Activated CD4-positive, alpha-beta T cell treated with anti-CD3 and anti-CD28 coated beads, Interleukin-2, amount 10 ng/mL, durations not matched to agents 7 days and 5 days (primary cell): Measurements from ENCODE around the gene SV2A. TPM values are rescaled to one million over a fixed set of nuclear protein-coding genes. Genes with fewer than 3 reads are reported as not detected.

ENCODE experiments used
- CTCF ChIA-PET: fragments of 350-600 bp; sonication (Branson Sonifier 250); formaldehyde crosslinking; loops from one replicate; lab custom pipeline; 2021; ENCODE audit warnings: antibody characterized with exemption; lab: Charles Lee
- POLR2A ChIA-PET: fragments of 350-600 bp; sonication (Branson Sonifier 250); formaldehyde crosslinking; loops from one replicate; lab custom pipeline; 2021; ENCODE audit warnings: antibody characterized with exemption; lab: Charles Lee
- DNase-seq: peaks from one replicate; pipeline ENCODE4 v3.0.0-alpha.2; 2020
- H3K27ac Mint-ChIP-seq: one replicate; pipeline ENCODE4 v1.8.0; 2021; ENCODE audit warnings: mild to moderate bottlenecking, moderate library complexity, mixed read lengths
- H3K27me3 Mint-ChIP-seq: one replicate; pipeline ENCODE4 v1.8.0; 2021; ENCODE audit warnings: mixed read lengths
- H3K36me3 Mint-ChIP-seq: one replicate; pipeline ENCODE4 v1.8.0; 2021; ENCODE audit warnings: low read depth, mixed read lengths
- H3K4me1 Mint-ChIP-seq: one replicate; pipeline ENCODE4 v1.8.0; 2021; ENCODE audit warnings: mixed read lengths
- H3K4me3 Mint-ChIP-seq: one replicate; pipeline ENCODE4 v1.8.0; 2021; ENCODE audit warnings: mild to moderate bottlenecking, moderate library complexity, mixed read lengths
- H3K9me3 Mint-ChIP-seq: one replicate; pipeline ENCODE4 v1.8.0; 2021; ENCODE audit warnings: mixed read lengths
- total RNA-seq, 2 experiments: library from RNA; stranded (reverse); gene quantifications; one replicate each; pipeline ENCODE4 v1.2.3, GENCODE V29; 2021

The SV2A gene
- total RNA-seq, 2 experiments from 2014 or later: 7.5 to 7.7 TPM

GRCh38 chr1:149927056-149927562, 9.5 kb upstream of the SV2A start:
- Mint-ChIP-seq H3K36me3 (peaks cover 46% of the 10 kb centered on the region), H3K4me3 (peak overlapping the region; percentile 93), H3K9me3 (no peaks in the 10 kb centered on the region), H3K27me3 (no peaks in the 10 kb centered on the region), H3K27ac (peak overlapping the region; percentile 99), H3K4me1 (peaks cover 64% of the 10 kb centered on the region)
- POLR2A ChIA-PET: no interaction called here
- CTCF ChIA-PET: no interaction called here
- DNase-seq: no peak

DNA sequence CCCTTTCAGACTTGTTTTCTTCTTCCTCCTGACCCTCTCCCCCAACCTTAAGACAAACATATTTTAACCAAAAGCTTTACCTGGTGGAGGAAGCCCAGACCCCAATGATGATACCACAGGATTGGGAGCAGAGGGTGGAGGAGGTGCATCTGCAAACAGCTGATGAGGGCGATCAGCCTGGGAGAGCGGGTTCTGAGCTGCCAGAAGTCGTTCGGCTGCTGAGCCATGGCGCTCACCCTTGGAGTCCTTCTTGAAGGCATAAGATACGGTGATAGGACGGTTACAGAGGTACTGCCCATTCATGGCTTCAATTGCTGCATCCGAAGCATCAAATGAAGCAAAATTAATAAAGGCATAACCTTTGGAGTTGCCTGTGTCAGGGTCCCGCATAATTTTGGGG, 8.7 kb upstream of the SV2A start:
- Mint-ChIP-seq H3K36me3 (peaks cover 52% of the 10 kb centered on the region), H3K27ac (peak overlapping the region; percentile 56), H3K4me1 (peaks cover 57% of the 10 kb centered on the region), H3K9me3 (no peaks in the 10 kb centered on the region), H3K27me3 (no peaks in the 10 kb centered on the region), H3K4me3 (peak overlapping the region; percentile 93)
- CTCF ChIA-PET: no interaction called here
- POLR2A ChIA-PET: no interaction called here
- DNase-seq: no peak

DNA sequence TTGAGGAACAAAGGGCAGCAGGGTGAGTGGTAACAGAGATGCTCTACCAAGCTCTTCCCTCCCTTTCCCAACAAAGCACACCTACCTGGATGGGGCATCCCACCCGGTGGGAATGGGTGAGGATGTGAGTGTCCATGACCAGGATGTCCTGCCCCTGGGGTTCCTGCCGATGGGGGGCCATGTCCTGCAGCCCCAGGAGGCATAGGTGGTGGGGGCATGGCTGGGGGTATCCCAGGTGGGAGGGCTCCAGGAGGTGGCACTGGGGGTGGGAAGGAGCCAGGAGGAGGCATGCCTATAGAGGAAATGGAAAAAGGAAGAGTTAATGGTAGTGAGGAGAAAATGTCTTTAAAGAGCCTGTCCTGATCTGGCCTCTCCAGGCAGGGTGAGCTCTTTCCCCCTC, 8.1 kb upstream of the SV2A start:
- peak overlapping the region; percentile 56 for H3K27ac Mint-ChIP-seq
- CTCF ChIA-PET: interaction anchor here (1.1 kb wide), 2 partner anchors 8 to 9 kb away, joined by 4 read pairs; no protein-coding TSS in a partner anchor
- peaks cover 52% of the 10 kb centered on the region for H3K36me3 Mint-ChIP-seq

DNA sequence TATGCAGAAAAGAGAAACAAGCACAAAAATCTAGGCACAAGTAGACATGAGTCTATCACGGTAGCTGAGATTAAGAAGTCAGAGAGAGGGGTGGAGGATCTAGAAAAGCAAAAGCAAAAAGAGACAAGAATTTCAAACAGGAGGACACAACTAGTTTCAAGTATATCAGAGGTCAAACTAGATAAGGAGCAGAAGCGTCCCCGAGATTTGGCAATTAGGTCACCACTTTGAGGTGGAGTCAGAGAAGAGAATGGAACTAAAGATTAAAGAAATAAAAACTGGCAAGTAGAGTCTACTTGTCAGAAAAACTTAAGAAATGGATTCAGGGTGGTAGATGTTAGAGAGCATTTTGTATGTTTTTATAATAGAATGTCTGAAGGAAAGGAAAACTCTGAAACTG, 7.7 kb upstream of the SV2A start:
- DNase-seq: no peak
- H3K4me3 Mint-ChIP-seq: peak overlapping the region; percentile 93
- H3K9me3 Mint-ChIP-seq: no peaks in the 10 kb centered on the region
- H3K4me1 Mint-ChIP-seq: peaks cover 48% of the 10 kb centered on the region
- ChIA-PET CTCF (interaction anchor here (1.0 to 1.1 kb wide), 3 partner anchors 9 to 19 kb away, joined by 3 to 4 read pairs (median 4); no protein-coding TSS in a partner anchor), POLR2A (no interaction called here)
- no peaks in the 10 kb centered on the region for H3K27me3 Mint-ChIP-seq
- H3K36me3 Mint-ChIP-seq: peaks cover 52% of the 10 kb centered on the region
- no peak overlapping the region for H3K27ac Mint-ChIP-seq

More for the DNA sequence above, 8.1 kb upstream of the SV2A start:
- peak overlapping the region; percentile 93 for H3K4me3 Mint-ChIP-seq
- H3K27me3 Mint-ChIP-seq: no peaks in the 10 kb centered on the region
- POLR2A ChIA-PET: no interaction called here
- no peaks in the 10 kb centered on the region for H3K9me3 Mint-ChIP-seq
- no peak for DNase-seq
- peaks cover 52% of the 10 kb centered on the region for H3K4me1 Mint-ChIP-seq

DNA sequence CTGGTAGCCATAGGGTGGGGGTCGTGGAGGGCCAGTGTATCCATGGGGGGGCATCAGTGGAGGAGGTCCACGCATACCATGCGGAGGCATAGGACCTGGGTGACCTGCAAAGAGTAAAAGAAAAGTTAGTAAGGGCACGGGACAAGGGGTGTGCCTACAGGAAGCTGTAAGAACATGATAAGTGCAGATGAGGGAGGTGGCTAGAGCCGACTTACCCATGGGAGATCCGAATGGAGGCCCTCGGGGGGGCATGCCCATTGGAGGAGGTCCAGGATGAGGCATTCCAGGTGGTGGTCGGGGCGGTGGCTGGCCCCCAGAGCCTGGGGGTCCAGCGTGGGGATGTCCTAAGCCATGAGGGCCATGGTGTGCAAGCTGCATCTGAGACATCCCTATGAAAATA, 6.0 kb upstream of the SV2A start:
- DNase-seq: no peak
- H3K27me3 Mint-ChIP-seq: no peaks in the 10 kb centered on the region
- H3K4me1 Mint-ChIP-seq: peaks cover 40% of the 10 kb centered on the region
- peaks cover 52% of the 10 kb centered on the region for H3K36me3 Mint-ChIP-seq
- ChIA-PET POLR2A (no interaction called here), CTCF (interaction anchor here (0.6 kb wide), 1 partner anchor 266 kb away, joined by 3 read pairs; no protein-coding TSS in a partner anchor)
- no peak overlapping the region for H3K27ac Mint-ChIP-seq
- no peak overlapping the region for H3K4me3 Mint-ChIP-seq
- H3K9me3 Mint-ChIP-seq: no peaks in the 10 kb centered on the region

GRCh38 chr1:149916898-149917252, 769 bp downstream of the SV2A start:
- Mint-ChIP-seq H3K27me3 (no peaks in the 10 kb centered on the region), H3K36me3 (peaks cover 6% of the 10 kb centered on the region), H3K4me1 (peaks cover 52% of the 10 kb centered on the region), H3K9me3 (no peaks in the 10 kb centered on the region), H3K27ac (peak overlapping the region; percentile 20), H3K4me3 (peak overlapping the region; percentile 79)
- CTCF ChIA-PET: interaction anchor here (1.4 to 1.8 kb wide), 2 partner anchors 8 to 15 kb away, joined by 4 to 7 read pairs; no protein-coding TSS in a partner anchor
- DNase-seq: no peak
- POLR2A ChIA-PET: interaction anchor here (1.0 kb wide), 1 partner anchor 28 kb away, joined by 3 read pairs; no protein-coding TSS in a partner anchor

DNA sequence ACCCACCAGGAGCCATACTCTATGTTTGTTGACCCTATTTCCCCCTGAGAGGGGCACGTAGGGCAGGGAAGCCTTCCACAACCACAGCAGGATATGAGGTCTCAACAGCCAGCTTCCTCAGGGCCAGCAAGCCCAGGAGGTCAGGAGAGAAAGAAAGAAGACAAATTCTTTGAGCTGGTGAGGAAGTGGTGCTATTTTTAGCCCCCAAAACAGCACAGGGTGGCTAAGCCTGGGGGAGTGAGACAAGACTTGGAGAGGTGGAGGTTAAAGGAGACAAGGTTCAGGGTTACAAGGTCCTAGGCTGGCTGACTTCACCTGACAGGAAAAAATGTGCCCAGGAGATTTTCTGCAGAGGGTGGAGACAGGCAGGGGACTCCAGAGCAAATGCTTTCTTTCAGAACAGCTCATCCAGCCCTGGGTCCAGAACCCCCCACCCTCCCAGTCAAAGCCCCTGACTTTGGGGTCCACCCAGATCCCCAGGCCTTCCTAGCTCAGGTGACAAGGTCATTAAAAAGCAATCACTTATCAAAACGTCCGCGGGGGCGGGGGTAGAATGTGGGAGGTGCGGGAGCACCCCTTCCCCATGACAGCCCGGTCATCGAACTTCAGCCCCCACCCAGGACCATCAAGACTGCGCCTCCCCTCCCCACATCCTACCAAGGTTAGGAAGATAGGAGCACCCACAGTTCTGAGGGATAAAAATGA, 1.3 kb downstream of the SV2A start:
- POLR2A ChIA-PET: interaction anchor here (0.6 to 1.0 kb wide), 2 partner anchors 28 to 220 kb away, joined by 3 read pairs; no protein-coding TSS in a partner anchor
- H3K27ac Mint-ChIP-seq: peak overlapping the region; percentile 65
- H3K4me3 Mint-ChIP-seq: peak overlapping the region; percentile 79
- CTCF ChIA-PET: interaction anchor here (1.0 to 1.8 kb wide), 4 partner anchors 9 to 16 kb away, joined by 3 to 7 read pairs (median 4); no protein-coding TSS in a partner anchor
- no peak for DNase-seq
- H3K4me1 Mint-ChIP-seq: peaks cover 56% of the 10 kb centered on the region
- no peaks in the 10 kb centered on the region for H3K27me3 Mint-ChIP-seq
- peaks cover 3% of the 10 kb centered on the region for H3K36me3 Mint-ChIP-seq
- no peaks in the 10 kb centered on the region for H3K9me3 Mint-ChIP-seq

DNA sequence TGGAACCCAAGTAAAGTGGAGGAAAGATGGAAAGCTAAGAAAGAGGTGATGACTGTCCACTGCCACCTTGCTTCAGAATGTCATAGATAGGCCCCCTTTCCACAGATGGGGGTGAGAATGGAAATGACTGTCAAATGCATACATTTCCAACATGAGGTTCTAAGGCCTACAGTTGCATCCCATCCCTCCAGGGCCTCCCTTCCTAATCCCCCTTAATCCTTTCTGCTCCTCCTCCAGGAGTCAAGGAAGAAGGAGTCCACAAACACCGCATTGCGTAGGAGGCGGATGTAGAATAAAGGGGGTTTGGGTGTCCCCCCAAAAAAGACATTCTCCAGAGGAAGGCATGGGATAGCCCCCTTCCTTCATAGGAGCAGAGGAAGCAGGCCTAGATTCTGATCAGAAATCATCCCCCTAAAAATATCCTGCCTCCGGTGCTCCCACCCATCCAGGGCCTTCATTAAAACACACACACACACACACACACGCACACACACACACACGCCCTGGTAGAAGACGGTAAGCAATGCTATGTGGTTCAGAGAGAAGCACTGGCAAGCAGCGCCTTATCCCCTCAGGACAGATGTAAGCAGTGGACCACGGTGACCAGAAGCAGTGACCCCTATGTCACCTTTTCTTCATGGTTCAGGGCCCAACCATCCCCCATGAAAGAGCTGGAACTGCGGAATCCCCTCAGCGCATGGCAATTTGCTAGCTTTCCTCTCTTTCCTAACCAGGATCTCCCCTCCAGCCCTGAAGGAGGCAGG, 2.0 kb downstream of the SV2A start:
- Mint-ChIP-seq H3K4me3 (peak overlapping the region; percentile 79), H3K9me3 (no peaks in the 10 kb centered on the region), H3K36me3 (peaks cover 4% of the 10 kb centered on the region), H3K27ac (peak overlapping the region; percentile 65), H3K4me1 (peaks cover 56% of the 10 kb centered on the region), H3K27me3 (no peaks in the 10 kb centered on the region)
- POLR2A ChIA-PET: interaction anchor here (0.6 to 1.0 kb wide), 2 partner anchors 27 to 221 kb away, joined by 3 read pairs; no protein-coding TSS in a partner anchor
- DNase-seq: no peak
- CTCF ChIA-PET: interaction anchor here (1.0 to 1.8 kb wide), 4 partner anchors 9 to 16 kb away, joined by 3 to 7 read pairs (median 4); no protein-coding TSS in a partner anchor

- peaks cover 4% of the 10 kb centered on the region for H3K36me3 Mint-ChIP-seq
- no peak for DNase-seq
- peak overlapping the region; percentile 70 for H3K27ac Mint-ChIP-seq
- ChIA-PET POLR2A (no interaction called here), CTCF (no interaction called here)
- H3K9me3 Mint-ChIP-seq: no peaks in the 10 kb centered on the region
- H3K27me3 Mint-ChIP-seq: no peaks in the 10 kb centered on the region
- H3K4me3 Mint-ChIP-seq: no peak overlapping the region
- peaks cover 56% of the 10 kb centered on the region for H3K4me1 Mint-ChIP-seq
Observed at GRCh38 chr1:149914545-149914944, 3.1 kb downstream of the SV2A start.

DNA sequence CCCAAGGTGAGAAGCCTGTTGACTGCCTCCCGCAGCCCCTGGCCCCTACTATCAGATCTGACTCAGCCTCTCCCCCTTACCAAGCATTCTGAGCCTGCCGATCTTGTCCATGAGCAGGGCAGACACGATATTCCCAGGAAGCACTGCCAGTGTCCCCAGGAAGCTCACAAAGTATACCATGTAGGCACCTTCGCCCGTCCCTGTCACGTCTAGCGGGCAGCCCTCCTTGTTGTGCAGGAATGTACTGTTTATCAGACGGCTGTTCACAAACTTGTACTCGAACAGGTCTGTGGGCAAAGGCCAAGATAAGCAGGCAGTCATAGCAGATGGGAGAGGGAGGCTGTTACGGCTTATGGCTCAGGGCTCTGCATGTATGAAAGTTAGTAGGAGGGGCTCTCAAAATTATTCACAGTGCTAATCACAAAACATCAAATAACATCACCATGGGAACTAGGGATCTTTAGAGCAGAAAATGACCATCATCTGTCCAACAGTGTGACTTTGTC, 11.0 kb downstream of the SV2A start:
- POLR2A ChIA-PET: no interaction called here
- peaks cover 9% of the 10 kb centered on the region for H3K36me3 Mint-ChIP-seq

DNA sequence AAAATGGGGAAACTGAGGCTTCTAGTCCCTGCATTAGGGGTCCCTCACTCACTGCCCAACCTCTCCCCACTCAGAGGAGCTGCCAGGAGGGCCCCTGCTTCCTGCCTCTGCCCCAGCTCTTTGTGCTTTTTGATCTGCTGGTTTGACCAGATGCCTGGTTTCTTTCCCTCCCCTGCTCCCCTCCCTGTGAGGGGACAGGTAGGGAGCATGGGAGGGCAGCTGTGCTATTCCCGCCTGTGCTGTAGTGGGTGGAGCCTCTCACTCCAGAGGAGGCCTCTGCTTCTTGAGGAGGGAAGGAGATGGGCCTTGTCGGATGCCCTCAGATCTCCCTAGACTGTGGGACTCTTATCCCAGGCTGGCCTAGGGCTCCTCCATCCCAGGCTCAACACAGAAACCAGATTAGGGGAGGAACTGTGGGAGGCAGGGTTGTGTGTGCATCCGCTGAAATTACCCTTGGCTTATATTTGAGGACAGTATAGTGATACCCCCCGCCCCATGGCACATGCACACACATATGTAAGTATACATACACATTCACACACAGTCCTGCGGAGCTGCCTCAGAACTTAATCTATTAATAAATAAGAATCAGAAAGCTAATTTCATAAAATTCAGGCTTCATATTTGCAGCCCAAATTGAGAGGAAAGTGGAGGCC, 13.7 kb downstream of the SV2A start:
- peaks cover 16% of the 10 kb centered on the region for H3K36me3 Mint-ChIP-seq
- no peak for DNase-seq
- peaks cover 24% of the 10 kb centered on the region for H3K4me1 Mint-ChIP-seq
- no peaks in the 10 kb centered on the region for H3K27me3 Mint-ChIP-seq
- POLR2A ChIA-PET: interaction anchor here (0.8 kb wide), 1 partner anchor 17 kb away, joined by 3 read pairs; a partner anchor contains a TSS
- no peak overlapping the region for H3K27ac Mint-ChIP-seq
- no peaks in the 10 kb centered on the region for H3K9me3 Mint-ChIP-seq
- CTCF ChIA-PET: interaction anchor here (1.1 to 4.1 kb wide), 2 partner anchors 8 to 16 kb away, joined by 3 to 12 read pairs; a partner anchor contains a TSS
- H3K4me3 Mint-ChIP-seq: no peak overlapping the region

More for the DNA sequence above, 11.0 kb downstream of the SV2A start:
- no peak overlapping the region for H3K27ac Mint-ChIP-seq
- H3K9me3 Mint-ChIP-seq: no peaks in the 10 kb centered on the region
- H3K4me1 Mint-ChIP-seq: peaks cover 6% of the 10 kb centered on the region
- CTCF ChIA-PET: interaction anchor here (1.3 to 1.4 kb wide), 2 partner anchors 10 to 18 kb away, joined by 3 read pairs; no protein-coding TSS in a partner anchor
- H3K27me3 Mint-ChIP-seq: no peaks in the 10 kb centered on the region
- DNase-seq: no peak
- H3K4me3 Mint-ChIP-seq: no peak overlapping the region
